ENCODE data around the gene YPEL1. TPM values are rescaled to one million over a fixed set of nuclear protein-coding genes. Genes with fewer than 3 reads are reported as not detected.
"Not testable (repeated sequence)": the region's sequence is repeated elsewhere in the genome, so short reads cannot be mapped to it uniquely, and the experiment has no call there.

YPEL1 gene
- total RNA-seq, 1 donor from 2014 or later, result 1.9 TPM

- Mint-ChIP-seq H3K27ac (no peak overlapping the region), H3K9me3 (no peaks in the 10 kb centered on the region), H3K36me3 (ENCODE audit: low read depth) (no peaks in the 10 kb centered on the region), H3K27me3 (ENCODE audit: low read depth) (peaks cover 14% of the 10 kb centered on the region), H3K4me1 (ENCODE audit: low read depth) (peaks cover 3% of the 10 kb centered on the region), H3K4me3 (ENCODE audit: low read depth) (no peak overlapping the region)
- no peak for DNase-seq (ENCODE audit: low spot score)
- intact Hi-C loops (cut with micrococcal nuclease), result no loop called here
These were observed 6.2 kb upstream of the YPEL1 start for GRCh38 chr22:21741790-21742189.

GRCh38 chr22:21741059-21741458 lies 5.5 kb upstream of the YPEL1 start:
- no peak overlapping the region for H3K27ac Mint-ChIP-seq
- no peaks in the 10 kb centered on the region for H3K36me3 Mint-ChIP-seq (ENCODE audit: low read depth)
- no peak for DNase-seq (ENCODE audit: low spot score)
- peaks cover 14% of the 10 kb centered on the region for H3K27me3 Mint-ChIP-seq (ENCODE audit: low read depth)
- intact Hi-C loops (cut with micrococcal nuclease), result no loop called here
- no peak overlapping the region for H3K4me3 Mint-ChIP-seq (ENCODE audit: low read depth)
- H3K4me1 Mint-ChIP-seq (ENCODE audit: low read depth), result peaks cover 3% of the 10 kb centered on the region
- H3K9me3 Mint-ChIP-seq, result no peaks in the 10 kb centered on the region

- H3K27me3 Mint-ChIP-seq (ENCODE audit: low read depth), result peaks cover 14% of the 10 kb centered on the region
- no peaks in the 10 kb centered on the region for H3K36me3 Mint-ChIP-seq (ENCODE audit: low read depth)
- DNase-seq (ENCODE audit: low spot score), result no peak
- intact Hi-C loops (cut with micrococcal nuclease), result loop anchor here (5.0 to 10.0 kb wide), 2 partner anchors 55 to 77 kb away; no protein-coding TSS in a partner anchor
- no peak overlapping the region for H3K27ac Mint-ChIP-seq
- peaks cover 6% of the 10 kb centered on the region for H3K4me1 Mint-ChIP-seq (ENCODE audit: low read depth)
- no peaks in the 10 kb centered on the region for H3K9me3 Mint-ChIP-seq
- no peak overlapping the region for H3K4me3 Mint-ChIP-seq (ENCODE audit: low read depth)
These were observed 4.3 kb upstream of the YPEL1 start for GRCh38 chr22:21739828-21740377.

- no peak for DNase-seq (ENCODE audit: low spot score)
- no peak overlapping the region for H3K4me3 Mint-ChIP-seq (ENCODE audit: low read depth)
- H3K27ac Mint-ChIP-seq, result no peak overlapping the region
- H3K36me3 Mint-ChIP-seq (ENCODE audit: low read depth), result no peaks in the 10 kb centered on the region
- intact Hi-C loops (cut with micrococcal nuclease), result loop anchor here (5.0 to 10.0 kb wide), 2 partner anchors 56 to 78 kb away; no protein-coding TSS in a partner anchor
- H3K9me3 Mint-ChIP-seq, result no peaks in the 10 kb centered on the region
- peaks cover 14% of the 10 kb centered on the region for H3K27me3 Mint-ChIP-seq (ENCODE audit: low read depth)
- H3K4me1 Mint-ChIP-seq (ENCODE audit: low read depth), result peaks cover 14% of the 10 kb centered on the region
These were observed 3.4 kb upstream of the YPEL1 start for GRCh38 chr22:21738966-21739365.

- H3K27me3 Mint-ChIP-seq (ENCODE audit: low read depth), result peaks cover 14% of the 10 kb centered on the region
- H3K27ac Mint-ChIP-seq, result no peak overlapping the region
- no peak overlapping the region for H3K4me3 Mint-ChIP-seq (ENCODE audit: low read depth)
- no peaks in the 10 kb centered on the region for H3K9me3 Mint-ChIP-seq
- peaks cover 18% of the 10 kb centered on the region for H3K4me1 Mint-ChIP-seq (ENCODE audit: low read depth)
- intact Hi-C loops (cut with micrococcal nuclease), result loop anchor here (5.0 to 10.0 kb wide), 2 partner anchors 57 to 79 kb away; no protein-coding TSS in a partner anchor
- DNase-seq (ENCODE audit: low spot score), result no peak
- peaks cover 4% of the 10 kb centered on the region for H3K36me3 Mint-ChIP-seq (ENCODE audit: low read depth)
These were observed 2.5 kb upstream of the YPEL1 start for GRCh38 chr22:21738081-21738480.

- H3K4me1 Mint-ChIP-seq (ENCODE audit: low read depth), result peaks cover 18% of the 10 kb centered on the region
- DNase-seq (ENCODE audit: low spot score), result no peak
- H3K27me3 Mint-ChIP-seq (ENCODE audit: low read depth), result peaks cover 14% of the 10 kb centered on the region
- H3K27ac Mint-ChIP-seq, result no peak overlapping the region
- H3K4me3 Mint-ChIP-seq (ENCODE audit: low read depth), result no peak overlapping the region
- intact Hi-C loops (cut with micrococcal nuclease), result loop anchor here (5.0 to 10.0 kb wide), 2 partner anchors 58 to 80 kb away; no protein-coding TSS in a partner anchor
- H3K36me3 Mint-ChIP-seq (ENCODE audit: low read depth), result peaks cover 4% of the 10 kb centered on the region
- H3K9me3 Mint-ChIP-seq, result no peaks in the 10 kb centered on the region
These were observed 1.4 kb upstream of the YPEL1 start for GRCh38 chr22:21736948-21737347.

GRCh38 chr22:21736084-21736642 lies 569 bp upstream of the YPEL1 start:
- no peak overlapping the region for H3K27ac Mint-ChIP-seq
- intact Hi-C loops (cut with micrococcal nuclease), result loop anchor here (5.0 to 10.0 kb wide), 2 partner anchors 59 to 81 kb away; no protein-coding TSS in a partner anchor
- H3K9me3 Mint-ChIP-seq, result no peaks in the 10 kb centered on the region
- H3K4me3 Mint-ChIP-seq (ENCODE audit: low read depth), result no peak overlapping the region
- peaks cover 11% of the 10 kb centered on the region for H3K27me3 Mint-ChIP-seq (ENCODE audit: low read depth)
- peaks cover 4% of the 10 kb centered on the region for H3K36me3 Mint-ChIP-seq (ENCODE audit: low read depth)
- DNase-seq (ENCODE audit: low spot score), result no peak
- peaks cover 18% of the 10 kb centered on the region for H3K4me1 Mint-ChIP-seq (ENCODE audit: low read depth)

GRCh38 chr22:21734540-21735199 lies 924 bp downstream of the YPEL1 start:
- Mint-ChIP-seq H3K36me3 (ENCODE audit: low read depth) (peaks cover 4% of the 10 kb centered on the region), H3K4me1 (ENCODE audit: low read depth) (peaks cover 18% of the 10 kb centered on the region), H3K27me3 (ENCODE audit: low read depth) (peaks cover 7% of the 10 kb centered on the region), H3K27ac (peak overlapping the region; percentile 84), H3K9me3 (no peaks in the 10 kb centered on the region), H3K4me3 (ENCODE audit: low read depth) (peak overlapping the region; percentile 86)
- no peak for DNase-seq (ENCODE audit: low spot score)
- intact Hi-C loops (cut with micrococcal nuclease), result loop anchor here (2.0 to 10.0 kb wide), 3 partner anchors 60 to 132 kb away; partner anchors contain the start of gene MAPK1

GRCh38 chr22:21731503-21731902 lies 4.1 kb downstream of the YPEL1 start:
- peaks cover 21% of the 10 kb centered on the region for H3K4me1 Mint-ChIP-seq (ENCODE audit: low read depth)
- intact Hi-C loops (cut with micrococcal nuclease), result loop anchor here (10.0 kb wide), 1 partner anchor 63 kb away; no protein-coding TSS in a partner anchor

GRCh38 chr22:21730535-21731308 lies 4.9 kb downstream of the YPEL1 start:
- DNase-seq (ENCODE audit: low spot score), result no peak
- Mint-ChIP-seq H3K27me3 (ENCODE audit: low read depth) (peaks cover 2% of the 10 kb centered on the region), H3K36me3 (ENCODE audit: low read depth) (peaks cover 4% of the 10 kb centered on the region), H3K27ac (no peak overlapping the region), H3K9me3 (no peaks in the 10 kb centered on the region), H3K4me1 (ENCODE audit: low read depth) (peaks cover 21% of the 10 kb centered on the region), H3K4me3 (ENCODE audit: low read depth) (no peak overlapping the region)
- intact Hi-C loops (cut with micrococcal nuclease), result loop anchor here (10.0 kb wide), 1 partner anchor 64 kb away; no protein-coding TSS in a partner anchor

More at GRCh38 chr22:21731503-21731902, 4.1 kb downstream of the YPEL1 start:
- H3K27me3 Mint-ChIP-seq (ENCODE audit: low read depth), result peaks cover 2% of the 10 kb centered on the region
- H3K9me3 Mint-ChIP-seq, result no peaks in the 10 kb centered on the region
- H3K36me3 Mint-ChIP-seq (ENCODE audit: low read depth), result peaks cover 4% of the 10 kb centered on the region
- DNase-seq (ENCODE audit: low spot score), result no peak
- no peak overlapping the region for H3K27ac Mint-ChIP-seq
- H3K4me3 Mint-ChIP-seq (ENCODE audit: low read depth), result no peak overlapping the region

- intact Hi-C loops (cut with micrococcal nuclease); H3K36me3 Mint-ChIP-seq (ENCODE audit: low read depth); H3K9me3 Mint-ChIP-seq; H3K4me3 Mint-ChIP-seq (ENCODE audit: low read depth); DNase-seq (ENCODE audit: low spot score); H3K27ac Mint-ChIP-seq; H3K27me3 Mint-ChIP-seq (ENCODE audit: low read depth): not testable (repeated sequence)
- H3K4me1 Mint-ChIP-seq (ENCODE audit: low read depth), result peaks cover 12% of the 10 kb centered on the region
These were observed 6.4 kb downstream of the YPEL1 start for GRCh38 chr22:21729184-21729583.

- H3K36me3 Mint-ChIP-seq (ENCODE audit: low read depth), result peaks cover 1% of the 10 kb centered on the region
- H3K4me3 Mint-ChIP-seq (ENCODE audit: low read depth), result no peak overlapping the region
- H3K4me1 Mint-ChIP-seq (ENCODE audit: low read depth), result peaks cover 6% of the 10 kb centered on the region
- intact Hi-C loops (cut with micrococcal nuclease), result no loop called here
- H3K27me3 Mint-ChIP-seq (ENCODE audit: low read depth), result peaks cover 2% of the 10 kb centered on the region
- H3K9me3 Mint-ChIP-seq, result no peaks in the 10 kb centered on the region
- DNase-seq (ENCODE audit: low spot score), result no peak
- H3K27ac Mint-ChIP-seq, result no peak overlapping the region
These were observed 7.3 kb downstream of the YPEL1 start for GRCh38 chr22:21728270-21728669.

Measured in activated T-helper 2 cell treated with anti-CD3 and anti-CD28 coated beads, Interferon-gamma antibody, Interleukin-2, Interleukin-4, amounts not matched to agents 10 μg/mL and 5 μg/mL and 100 μg/mL, durations not matched to agents 14 hours and 24 hours and 36 hours (primary cell).